Kidney epithelial cell (primary cell): Measurements from ENCODE around the gene PEX5L. TPM values are rescaled to one million over a fixed set of nuclear protein-coding genes. Genes with fewer than 3 reads are reported as not detected.
"Not testable (repeated sequence)": the region's sequence is repeated elsewhere in the genome, so short reads cannot be mapped to it uniquely, and the experiment has no call there.

Experiments used
- DNase-seq: peaks from one replicate; pipeline ENCODE4 v3.0.0-alpha.2; 2010; ENCODE audit warnings: low read depth
- H3K27me3 ChIP-seq: 2 replicates; pipeline ENCODE4 v1.6.0; 2011; ENCODE audit warnings: low read length; ENCODE audit not compliant: control insufficient read depth, insufficient read depth
- H3K36me3 ChIP-seq: 2 replicates; pipeline ENCODE4 v1.5.1; 2011; ENCODE audit warnings: low read length; ENCODE audit not compliant: control insufficient read depth, insufficient read depth
- H3K4me3 ChIP-seq: 2 replicates; pipeline ENCODE4 v1.5.1; 2011; ENCODE audit warnings: low read depth, mild to moderate bottlenecking, control low read depth, low read length
- CTCF ChIP-seq: IDR thresholded peaks from 2 replicates; pipeline ENCODE4 v1.5.1; 2011; ENCODE audit warnings: mild to moderate bottlenecking, moderate library complexity, low read length, control low read depth, inconsistent platforms; ENCODE audit not compliant: insufficient read depth, poor library complexity, severe bottlenecking
- total RNA-seq: library from RNA; depleted of rRNA; stranded (reverse); fragments of >200 nt; gene quantifications from 2 replicates; pipeline ENCODE4 v1.2.3, GENCODE V29; 2015

PEX5L gene
- total RNA-seq, 1 donor from 2014 or later: 0.04 TPM

GRCh38 chr3:180059356-180059755 is 22.6 kb upstream of the PEX5L start:
- no peak for TF ChIP-seq CTCF
- Histone ChIP-seq H3K36me3 (no peaks in the 10 kb centered on the region), H3K4me3 (no peak overlapping the region), H3K27me3 (no peaks in the 10 kb centered on the region)
- no peak for DNase-seq

- no peak for TF ChIP-seq CTCF
- H3K4me3 ChIP-seq: no peak overlapping the region
- no peak for DNase-seq
Observed at GRCh38 chr3:180058238-180058637, 21.5 kb upstream of the PEX5L start.

GRCh38 chr3:180055656-180056055 is 18.9 kb upstream of the PEX5L start:
- H3K4me3 ChIP-seq, H3K27me3 ChIP-seq, H3K36me3 ChIP-seq, DNase-seq: not testable (repeated sequence)

More at GRCh38 chr3:180058238-180058637, 21.5 kb upstream of the PEX5L start:
- no peaks in the 10 kb centered on the region for H3K27me3 ChIP-seq
- no peaks in the 10 kb centered on the region for H3K36me3 ChIP-seq

DNA sequence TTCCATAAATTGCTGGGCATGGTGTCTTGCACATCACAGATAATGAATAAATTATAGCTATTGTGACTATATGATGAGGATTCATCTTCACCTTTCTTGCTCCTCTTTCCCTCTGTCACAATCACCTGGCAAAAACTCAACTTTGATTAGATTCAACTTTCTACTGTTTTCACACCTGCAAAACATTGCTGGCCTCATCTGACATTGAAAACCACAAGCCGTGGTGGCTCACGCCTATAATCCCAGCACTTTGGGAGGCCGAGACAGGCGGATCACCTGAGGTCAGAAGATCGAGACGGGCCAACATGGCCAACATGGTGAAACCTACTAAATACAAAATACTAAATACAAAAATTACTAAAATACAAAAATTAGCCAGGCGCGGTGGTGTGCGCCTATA is 12.7 kb upstream of the PEX5L start:
- TF ChIP-seq CTCF: no peak
- no peak overlapping the region for H3K4me3 ChIP-seq

GRCh38 chr3:180048840-180049239 is 12.1 kb upstream of the PEX5L start:
- Histone ChIP-seq H3K4me3 (no peak overlapping the region), H3K27me3 (no peaks in the 10 kb centered on the region), H3K36me3 (no peaks in the 10 kb centered on the region)
- DNase-seq: no peak
- TF ChIP-seq CTCF: no peak

More for the DNA sequence above, 12.7 kb upstream of the PEX5L start:
- DNase-seq: no peak
- no peaks in the 10 kb centered on the region for H3K36me3 ChIP-seq
- no peaks in the 10 kb centered on the region for H3K27me3 ChIP-seq

- no peaks in the 10 kb centered on the region for H3K36me3 ChIP-seq
- DNase-seq: no peak
- no peak for TF ChIP-seq CTCF
- no peak overlapping the region for H3K4me3 ChIP-seq
- no peaks in the 10 kb centered on the region for H3K27me3 ChIP-seq
Observed at GRCh38 chr3:180048103-180048502, 11.4 kb upstream of the PEX5L start.

- no peak for TF ChIP-seq CTCF
- H3K27me3 ChIP-seq: peaks cover 13% of the 10 kb centered on the region
Observed at GRCh38 chr3:180040966-180041365, 4.2 kb upstream of the PEX5L start.

More at GRCh38 chr3:180040966-180041365, 4.2 kb upstream of the PEX5L start:
- no peak for DNase-seq
- no peaks in the 10 kb centered on the region for H3K36me3 ChIP-seq
- no peak overlapping the region for H3K4me3 ChIP-seq
